Body of pancreas (tissue), 4 donors: ENCODE results near the gene CNOT6. TPM values are rescaled to one million over a fixed set of nuclear protein-coding genes. Genes with fewer than 3 reads are reported as not detected.

Experiments
- ATAC-seq: fragments of 150-250 bp; one replicate; pipeline ENCODE4 v1.9.1; 2016
- DNase-seq, 4 donors: peaks; one replicate each; pipeline ENCODE4 v3.0.0-alpha.2; 2019
- H3K27ac ChIP-seq, 4 donors: fragments of 200-600 bp; sonication (generic); 1 replicate in 3 of 4; 2 replicates in 1 of 4; pipeline versions ENCODE4 v1.5.1 to v1.6.1; 2016 to 2019; ENCODE audit warnings: mild to moderate bottlenecking in 1 of 4, mixed read lengths in 1 of 4, moderate library complexity in 1 of 4
- H3K27me3 ChIP-seq, 2 donors: fragments of 200-600 bp; sonication (generic); one replicate each; pipeline ENCODE4 v1.6.0; 2016; ENCODE audit warnings: mild to moderate bottlenecking in 1 of 2
- H3K36me3 ChIP-seq, 2 donors: fragments of 200-600 bp; sonication (generic); replicated peaks in 1 of 2; 2 replicates each; pipeline ENCODE4 v1.5.1; 2016; ENCODE audit warnings: low read depth in 2 of 2; ENCODE audit not compliant: insufficient read depth in 1 of 2
- H3K4me1 ChIP-seq: fragments of 200-600 bp; sonication (generic); one replicate; pipeline ENCODE4 v1.6.0; 2016
- H3K4me3 ChIP-seq, 2 donors: fragments of 200-600 bp; sonication (generic); 1 replicate in 1 of 2; 2 replicates in 1 of 2; pipeline ENCODE4 v1.5.1; 2016 to 2019
- H3K9me3 ChIP-seq, 3 donors: fragments of 200-600 bp; sonication (generic); 1 replicate in 2 of 3; 2 replicates in 1 of 3; pipeline ENCODE4 v1.5.1; 2016
- POLR2A ChIP-seq, 3 donors: fragments of 450-650 bp; IDR thresholded peaks; one replicate each; pipeline ENCODE4 v1.6.1; 2016; ENCODE audit warnings: antibody characterized with exemption in 3 of 3, mild to moderate bottlenecking in 2 of 3
- WGBS, 2 donors: methylation state at CpG; one replicate each; pipeline ENCODE4 v1.1.5; 2017; 5-methylcytosine and 5-hydroxymethylcytosine counted together
- intact Hi-C: fragments of 100-400 bp; cut with DNase I; formaldehyde crosslinking; loops from one replicate; pipeline ENCODE4 v1.15.1; 2023
- total RNA-seq, 2 donors: library from RNA; depleted of rRNA; stranded (reverse); fragments of >200 nt; gene quantifications; one replicate each; pipeline ENCODE4 v1.1.0, GENCODE V29; 2016
- TF ChIP-seq, protein P1 (sequence below), 7 experiments: fragments of 450-650 bp in 4 of 7; fragments of 200-600 bp in 3 of 7; sonication (generic) in 3 of 7; IDR thresholded peaks; one replicate each; pipeline ENCODE4 v1.5.1; 2016 to 2019; ENCODE audit warnings: antibody characterized with exemption in 7 of 7

Gene CNOT6
- total RNA-seq, 2 donors from 2014 or later = 4.0 to 7.5 TPM

DNA sequence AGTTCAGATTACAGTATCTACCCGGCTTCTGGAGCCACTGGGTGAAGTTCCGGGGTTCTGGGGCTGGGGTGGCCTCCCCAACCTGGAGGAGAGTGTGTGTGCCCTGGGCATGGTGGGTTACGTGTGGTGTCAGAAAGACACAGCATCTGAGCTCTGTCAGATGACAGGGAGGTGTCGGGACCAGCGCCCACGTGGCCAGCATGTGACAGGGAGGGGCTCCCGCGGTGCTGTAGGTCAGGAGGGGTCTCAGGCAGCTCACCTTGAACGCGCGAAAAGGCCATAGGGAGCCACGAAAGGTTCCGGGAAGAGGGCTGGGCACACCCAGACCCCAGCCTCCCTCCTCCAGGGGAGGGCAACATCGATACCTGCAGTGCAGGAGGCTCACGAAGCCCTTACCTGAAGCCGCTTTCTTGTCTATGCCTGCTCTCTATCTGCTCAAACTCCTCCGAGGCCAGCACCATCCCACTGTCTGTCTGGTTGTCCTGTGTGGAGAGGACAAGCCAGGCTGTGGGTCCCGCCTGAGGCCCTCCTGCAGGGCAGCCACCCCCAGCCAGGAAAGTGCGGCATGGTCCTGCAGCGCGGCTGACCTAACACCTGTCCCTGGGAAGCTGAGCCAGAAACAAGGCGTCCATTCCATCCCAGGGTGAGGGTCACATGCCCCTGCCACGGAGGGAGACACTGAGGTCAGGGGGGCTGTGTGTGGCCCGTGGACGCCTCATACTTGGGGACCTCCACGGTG lies 114.6 kb downstream of the CNOT6 start:
- WGBS, 2 donors = 72 to 85% methylated on average over 12 to 26 of the region's 26 CpGs
- no peaks in the 10 kb centered on the region for H3K36me3 ChIP-seq
- intact Hi-C loops = loop anchor here (10.0 kb wide), 1 partner anchor 64 kb away; no protein-coding TSS in a partner anchor
- no peaks in the 10 kb centered on the region for H3K9me3 ChIP-seq
- H3K27me3 ChIP-seq = no peaks in the 10 kb centered on the region
- no peak overlapping the region for H3K4me3 ChIP-seq
- ATAC-seq (no peak), DNase-seq (no peak)
- TF ChIP-seq, protein P1, sequence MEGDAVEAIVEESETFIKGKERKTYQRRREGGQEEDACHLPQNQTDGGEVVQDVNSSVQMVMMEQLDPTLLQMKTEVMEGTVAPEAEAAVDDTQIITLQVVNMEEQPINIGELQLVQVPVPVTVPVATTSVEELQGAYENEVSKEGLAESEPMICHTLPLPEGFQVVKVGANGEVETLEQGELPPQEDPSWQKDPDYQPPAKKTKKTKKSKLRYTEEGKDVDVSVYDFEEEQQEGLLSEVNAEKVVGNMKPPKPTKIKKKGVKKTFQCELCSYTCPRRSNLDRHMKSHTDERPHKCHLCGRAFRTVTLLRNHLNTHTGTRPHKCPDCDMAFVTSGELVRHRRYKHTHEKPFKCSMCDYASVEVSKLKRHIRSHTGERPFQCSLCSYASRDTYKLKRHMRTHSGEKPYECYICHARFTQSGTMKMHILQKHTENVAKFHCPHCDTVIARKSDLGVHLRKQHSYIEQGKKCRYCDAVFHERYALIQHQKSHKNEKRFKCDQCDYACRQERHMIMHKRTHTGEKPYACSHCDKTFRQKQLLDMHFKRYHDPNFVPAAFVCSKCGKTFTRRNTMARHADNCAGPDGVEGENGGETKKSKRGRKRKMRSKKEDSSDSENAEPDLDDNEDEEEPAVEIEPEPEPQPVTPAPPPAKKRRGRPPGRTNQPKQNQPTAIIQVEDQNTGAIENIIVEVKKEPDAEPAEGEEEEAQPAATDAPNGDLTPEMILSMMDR (IDR thresholded peaks at IDR 0.05) = no peak
- TF ChIP-seq POLR2A (IDR thresholded peaks at IDR 0.05) = no peak
- H3K27ac ChIP-seq = no peak overlapping the region
- no peaks in the 10 kb centered on the region for H3K4me1 ChIP-seq

DNA sequence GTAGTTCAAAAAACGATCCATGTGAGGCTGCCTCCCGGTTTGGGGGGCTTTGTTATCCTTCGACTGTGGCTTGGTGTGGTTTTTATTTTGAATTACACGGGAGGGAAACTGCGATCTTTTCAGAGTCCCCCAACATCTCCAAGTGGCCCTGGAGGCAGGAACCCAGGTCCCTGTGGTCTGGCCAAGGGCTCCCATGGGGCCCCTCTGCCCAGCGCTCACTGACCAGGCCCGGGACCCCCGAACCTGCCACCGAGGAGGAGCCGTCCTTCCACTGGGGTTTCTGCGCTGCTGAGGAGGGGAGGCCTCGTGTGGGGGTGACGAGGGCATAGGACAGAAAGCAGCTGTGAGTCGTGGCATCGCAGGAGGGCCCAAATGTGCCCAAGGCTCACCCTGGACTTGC lies 115.2 kb downstream of the CNOT6 start:
- 64 to 70% methylated on average over 11 to 15 of the region's 15 CpGs for WGBS, 2 donors

GRCh38 chr5:180609817-180610550 lies 115.8 kb downstream of the CNOT6 start:
- DNase-seq (no peak), ATAC-seq (no peak)
- Histone ChIP-seq H3K27me3 (no peaks in the 10 kb centered on the region), H3K36me3 (no peaks in the 10 kb centered on the region), H3K27ac (no peak overlapping the region), H3K9me3 (no peaks in the 10 kb centered on the region), H3K4me3 (no peak overlapping the region), H3K4me1 (no peaks in the 10 kb centered on the region)
- intact Hi-C loops = loop anchor here (10.0 kb wide), 1 partner anchor 65 kb away; no protein-coding TSS in a partner anchor
- TF ChIP-seq, protein P1 (IDR thresholded peaks at IDR 0.05) = no peak
- TF ChIP-seq POLR2A (IDR thresholded peaks at IDR 0.05) = no peak
- 61 to 73% methylated on average over 15 to 23 of the region's 23 CpGs for WGBS, 2 donors

More for the DNA sequence above, 115.2 kb downstream of the CNOT6 start:
- Histone ChIP-seq H3K9me3 (no peaks in the 10 kb centered on the region), H3K4me3 (no peak overlapping the region), H3K4me1 (no peaks in the 10 kb centered on the region), H3K27me3 (no peaks in the 10 kb centered on the region), H3K36me3 (no peaks in the 10 kb centered on the region), H3K27ac (no peak overlapping the region)
- DNase-seq (no peak), ATAC-seq (no peak)
- intact Hi-C loops = loop anchor here (10.0 kb wide), 1 partner anchor 65 kb away; no protein-coding TSS in a partner anchor
- TF ChIP-seq POLR2A (IDR thresholded peaks at IDR 0.05) = no peak
- TF ChIP-seq, protein P1 (IDR thresholded peaks at IDR 0.05) = no peak

- no peaks in the 10 kb centered on the region for H3K9me3 ChIP-seq
- ATAC-seq (peak; percentile 30), DNase-seq (no peak)
- no peak for TF ChIP-seq POLR2A (IDR thresholded peaks at IDR 0.05)
- H3K27me3 ChIP-seq = no peaks in the 10 kb centered on the region
- WGBS, 2 donors = 55 to 76% methylated on average over 17 to 22 of the region's 30 CpGs
- H3K4me1 ChIP-seq = no peaks in the 10 kb centered on the region
- no peak overlapping the region for H3K27ac ChIP-seq
- no peaks in the 10 kb centered on the region for H3K36me3 ChIP-seq
- H3K4me3 ChIP-seq = no peak overlapping the region
- intact Hi-C loops = no loop called here
Measured at GRCh38 chr5:180611140-180611850, 117.1 kb downstream of the CNOT6 start.

DNA sequence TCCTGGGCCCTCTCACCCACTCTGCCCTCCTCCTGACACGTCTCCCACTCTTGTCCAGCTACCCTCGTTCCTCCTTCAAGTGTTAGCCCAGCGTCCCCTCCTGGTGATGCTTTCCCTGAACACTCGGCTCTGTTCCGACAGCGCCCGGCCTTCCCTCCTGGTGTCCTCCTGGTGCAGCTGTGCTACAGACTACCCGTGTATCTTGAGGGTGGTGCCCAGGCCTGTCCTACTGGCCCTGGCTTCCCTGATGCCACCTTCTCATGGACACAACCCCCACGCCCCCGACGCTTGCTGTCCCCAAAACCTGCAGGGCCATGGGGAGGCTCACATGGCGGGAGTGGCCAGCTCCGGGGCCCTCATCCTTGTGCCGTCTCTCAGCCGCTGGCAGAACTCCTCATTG lies 118.5 kb downstream of the CNOT6 start:
- ATAC-seq = no peak

More for the DNA sequence above, 118.5 kb downstream of the CNOT6 start:
- intact Hi-C loops = no loop called here
- H3K9me3 ChIP-seq = no peaks in the 10 kb centered on the region
- TF ChIP-seq, protein P1 (IDR thresholded peaks at IDR 0.05) = no peak
- no peak for TF ChIP-seq POLR2A (IDR thresholded peaks at IDR 0.05)
- no peak overlapping the region for H3K4me3 ChIP-seq
- H3K27ac ChIP-seq = no peak overlapping the region
- WGBS, 2 donors = 64 to 71% methylated on average over 14 to 15 of the region's 15 CpGs
- DNase-seq = no peak
- H3K36me3 ChIP-seq = no peaks in the 10 kb centered on the region
- H3K27me3 ChIP-seq = no peaks in the 10 kb centered on the region
- no peaks in the 10 kb centered on the region for H3K4me1 ChIP-seq
